NCI-H1417 treated with DMSO at 0.1 percent for 48 hours (cell line): ENCODE results near the gene PRR3.
"Not testable (repeated sequence)": the region's sequence is repeated elsewhere in the genome, so short reads cannot be mapped to it uniquely, and the experiment has no call there.

Experiments
- DNase-seq: peaks from one replicate; lab custom pipeline; 2025; lab: John Stamatoyannopoulos, UW

PRR3 gene, protein sequence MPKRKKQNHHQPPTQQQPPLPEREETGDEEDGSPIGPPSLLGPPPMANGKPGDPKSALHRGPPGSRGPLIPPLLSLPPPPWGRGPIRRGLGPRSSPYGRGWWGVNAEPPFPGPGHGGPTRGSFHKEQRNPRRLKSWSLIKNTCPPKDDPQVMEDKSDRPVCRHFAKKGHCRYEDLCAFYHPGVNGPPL

DNA sequence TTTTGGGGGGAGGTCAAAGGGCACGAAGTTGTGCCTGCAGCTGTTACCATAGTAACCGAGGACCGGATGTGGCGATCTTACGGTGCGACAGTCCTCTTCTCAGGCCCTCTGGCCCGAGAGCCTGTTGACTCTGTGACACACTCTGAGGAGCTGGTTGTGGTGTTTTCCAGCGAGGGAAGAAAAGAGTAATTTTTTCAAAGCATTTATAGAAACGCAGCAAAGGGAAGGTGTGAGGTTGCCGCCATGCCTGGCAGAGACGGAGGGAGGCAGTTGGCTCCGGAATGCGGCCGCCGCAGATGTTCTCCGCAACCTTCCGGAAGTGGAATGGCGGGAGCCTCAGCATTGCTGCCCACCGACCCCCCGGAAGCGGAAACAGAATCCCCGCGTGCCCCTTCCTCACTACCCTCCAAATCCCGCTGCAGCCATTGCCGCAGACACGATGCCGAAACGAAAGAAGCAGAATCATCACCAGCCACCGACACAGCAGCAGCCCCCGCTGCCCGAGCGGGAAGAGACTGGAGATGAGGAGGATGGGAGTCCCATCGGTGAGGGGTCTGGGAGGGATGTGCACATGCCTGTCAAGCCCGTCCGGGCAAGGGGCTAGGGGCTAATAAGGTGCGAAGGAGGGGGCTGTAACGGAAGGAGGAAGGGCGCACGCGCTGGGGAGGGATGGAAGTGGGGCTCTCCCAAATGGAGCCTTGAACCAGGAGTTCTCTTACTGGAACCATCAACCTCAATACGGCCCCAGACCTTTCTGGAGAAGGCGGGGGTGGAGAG lies at the start of gene PRR3:
PRR3 (plus strand) TSS at position 390 of the 777 bp plus-strand sequence; CDS start at position 440, 50 bp downstream.
- peak; percentile 66 for DNase-seq

DNA sequence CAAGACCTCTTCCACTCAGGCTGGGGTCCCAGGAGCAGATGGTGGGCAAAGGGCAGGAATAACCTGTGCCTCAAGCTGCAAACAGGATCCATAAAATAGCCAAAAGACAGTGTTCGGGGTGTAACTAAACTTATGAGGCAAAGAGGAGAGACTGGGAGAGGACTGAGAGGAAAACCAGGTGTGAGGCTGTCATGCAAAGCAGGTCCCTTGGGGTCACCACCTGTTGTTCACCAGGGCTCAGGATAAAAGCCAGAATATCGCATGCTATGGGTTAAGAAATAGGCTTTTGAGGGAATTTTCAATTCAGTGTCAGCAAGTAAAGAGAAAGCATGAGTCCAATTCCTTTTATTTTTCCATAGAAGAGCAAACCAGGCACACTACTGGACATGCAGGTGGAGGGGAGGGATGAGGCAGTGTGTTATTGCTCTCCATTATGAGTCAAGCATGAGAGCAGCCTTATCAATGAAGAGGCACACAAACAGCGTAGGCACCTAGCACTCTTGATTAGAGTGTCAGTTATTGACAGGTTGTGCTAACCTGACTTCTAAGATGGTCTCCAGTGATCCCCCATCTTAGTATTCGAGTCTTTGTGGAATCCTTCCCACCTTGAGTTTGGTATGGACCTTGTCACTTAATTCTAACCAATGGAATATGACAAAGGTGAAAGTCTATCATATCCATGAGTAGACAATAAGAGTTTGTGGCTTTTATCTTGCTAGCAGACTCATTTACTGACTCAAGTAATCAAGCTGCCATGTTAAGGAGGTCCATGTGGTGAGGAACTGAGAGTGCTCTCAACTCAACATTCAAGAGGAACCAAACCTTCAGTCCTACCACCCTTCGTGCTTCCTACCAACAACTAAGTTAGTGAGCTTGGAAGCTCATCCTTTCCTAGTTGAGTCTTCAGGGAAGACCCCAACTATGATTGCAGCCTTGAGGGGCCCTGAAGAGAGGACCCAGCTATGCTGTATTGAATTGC lies 49.0 kb upstream of the PRR3 start:
- no peak for DNase-seq

DNA sequence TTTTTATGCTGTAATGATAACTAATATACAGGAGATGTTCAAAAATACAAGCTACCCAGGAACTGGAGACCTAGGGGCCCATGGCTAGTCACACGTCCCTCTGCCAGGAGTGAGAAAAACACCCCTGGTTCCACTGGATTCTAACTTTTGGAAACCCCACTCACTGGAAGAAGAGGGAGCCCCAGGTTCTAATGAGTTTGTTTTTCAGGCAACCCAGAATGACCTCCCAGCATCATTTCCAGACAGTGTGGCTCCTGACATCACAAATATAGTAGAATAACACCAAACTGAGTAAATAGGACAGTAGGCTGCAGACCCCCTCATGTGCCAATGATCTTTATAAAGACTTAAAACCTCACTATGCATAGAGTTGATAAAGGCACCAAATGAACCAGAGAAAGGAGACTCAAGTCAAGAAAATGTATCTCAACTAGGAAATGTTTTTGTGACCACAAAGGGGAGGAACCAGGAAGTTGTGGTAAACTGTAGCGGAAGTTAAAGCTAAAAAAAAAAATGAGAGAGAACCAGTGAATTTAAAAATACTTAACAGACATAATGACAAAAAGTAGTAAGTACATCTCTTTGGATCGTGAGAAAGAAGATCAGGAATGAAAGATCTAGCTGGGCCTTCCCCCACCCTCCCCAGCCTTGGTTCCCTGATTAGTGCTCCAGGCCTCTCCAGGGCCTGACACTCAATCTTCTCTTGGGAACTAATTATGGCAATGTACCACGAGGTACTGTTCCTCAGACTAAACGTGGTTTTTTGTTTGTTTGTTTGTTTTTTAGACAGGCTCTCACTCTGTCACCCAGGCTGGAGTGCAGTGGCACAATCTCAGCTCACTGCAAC lies 48.0 kb upstream of the PRR3 start:
- no peak for DNase-seq

DNA sequence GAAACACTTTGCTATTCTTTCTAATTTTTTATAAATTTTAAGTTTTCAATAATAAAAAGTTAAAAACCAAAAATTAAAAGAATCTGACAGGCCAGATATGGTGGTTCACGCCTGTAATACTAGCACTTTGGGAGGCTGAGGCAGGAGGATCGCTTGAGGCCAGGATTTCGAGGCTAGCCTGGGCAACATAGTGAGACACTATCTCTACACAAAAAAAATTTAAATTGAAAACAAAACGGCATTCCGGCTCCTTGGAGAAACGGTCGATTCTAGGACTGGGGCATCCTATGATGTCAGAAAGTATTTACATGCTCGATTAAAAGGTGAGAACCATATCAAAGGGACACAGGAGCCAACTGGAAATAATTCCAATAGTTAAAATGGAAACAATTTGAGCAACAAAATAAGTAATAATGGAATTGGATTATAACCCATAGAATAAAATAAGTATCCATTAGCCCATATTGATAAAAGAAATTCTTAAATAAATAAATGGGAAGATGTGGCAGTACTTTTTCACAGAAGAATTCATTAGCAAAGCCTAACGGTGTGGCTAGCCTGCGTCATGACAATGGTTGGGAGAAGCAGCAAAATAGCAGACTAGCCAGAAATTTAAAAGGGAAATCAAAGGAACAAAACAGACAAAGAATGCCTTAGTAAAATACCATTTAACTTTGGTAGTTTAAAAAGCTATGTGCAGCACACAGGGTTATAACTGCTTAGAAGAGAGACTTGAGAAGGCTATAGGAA lies 46.5 kb upstream of the PRR3 start:
- no peak for DNase-seq

DNA sequence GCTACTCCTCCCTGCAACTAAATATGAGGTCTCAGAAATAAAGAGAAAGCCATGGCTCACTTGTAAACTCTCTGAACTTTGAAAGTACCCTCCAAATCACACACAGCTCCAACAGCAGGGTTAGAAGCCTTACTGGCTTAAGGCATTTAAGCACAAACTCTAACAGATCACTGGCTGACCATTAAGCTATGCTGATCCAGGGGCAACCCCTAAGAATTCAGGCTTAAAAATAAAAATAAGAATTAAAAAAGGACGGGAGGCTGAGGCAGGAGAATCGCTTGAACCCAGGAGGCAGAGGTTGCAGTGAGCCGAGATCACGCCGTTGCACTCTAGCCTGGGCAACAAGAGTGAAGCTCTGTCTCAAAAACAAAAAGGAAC lies 45.9 kb upstream of the PRR3 start:
- DNase-seq, result no peak

DNA sequence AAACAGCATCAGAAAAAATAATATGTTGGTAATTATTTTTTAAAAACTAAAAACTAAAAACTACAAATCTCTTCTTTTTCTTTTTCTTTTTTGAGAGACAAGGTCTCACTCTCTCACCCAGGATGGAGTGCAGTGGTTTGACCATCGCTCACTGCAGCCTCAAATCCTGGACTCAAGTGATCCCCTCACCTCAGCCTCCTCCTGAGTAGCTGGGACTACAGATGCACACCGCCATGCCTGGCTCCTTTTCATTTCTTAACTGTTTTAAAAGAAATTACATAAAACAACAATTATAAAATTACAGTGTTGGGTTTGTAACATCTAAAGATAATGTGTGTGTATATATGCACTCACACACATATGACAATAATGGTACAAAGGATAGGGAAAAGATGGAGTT lies 43.6 kb upstream of the PRR3 start:
- DNase-seq, result no peak

DNA sequence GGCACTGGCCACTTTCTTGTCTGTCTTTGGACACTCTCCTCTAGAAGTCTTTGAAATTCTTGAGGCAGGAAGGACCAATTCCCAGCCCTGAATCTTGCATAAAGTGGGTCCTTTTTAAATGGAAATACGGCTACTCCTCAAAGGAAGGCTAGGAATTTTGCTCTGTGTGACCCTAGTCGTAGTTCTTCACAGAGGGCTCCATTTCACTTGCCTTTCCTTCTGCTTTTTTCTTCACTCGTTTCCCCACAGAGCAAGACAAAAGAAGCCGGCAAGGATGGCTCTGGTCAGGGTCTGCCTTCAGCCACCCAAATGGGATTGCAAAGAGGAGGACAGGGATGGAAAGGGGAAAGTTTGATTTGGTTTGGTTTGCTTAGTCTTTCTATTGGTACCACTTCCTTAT lies 42.0 kb upstream of the PRR3 start:
- DNase-seq, result no peak

DNA sequence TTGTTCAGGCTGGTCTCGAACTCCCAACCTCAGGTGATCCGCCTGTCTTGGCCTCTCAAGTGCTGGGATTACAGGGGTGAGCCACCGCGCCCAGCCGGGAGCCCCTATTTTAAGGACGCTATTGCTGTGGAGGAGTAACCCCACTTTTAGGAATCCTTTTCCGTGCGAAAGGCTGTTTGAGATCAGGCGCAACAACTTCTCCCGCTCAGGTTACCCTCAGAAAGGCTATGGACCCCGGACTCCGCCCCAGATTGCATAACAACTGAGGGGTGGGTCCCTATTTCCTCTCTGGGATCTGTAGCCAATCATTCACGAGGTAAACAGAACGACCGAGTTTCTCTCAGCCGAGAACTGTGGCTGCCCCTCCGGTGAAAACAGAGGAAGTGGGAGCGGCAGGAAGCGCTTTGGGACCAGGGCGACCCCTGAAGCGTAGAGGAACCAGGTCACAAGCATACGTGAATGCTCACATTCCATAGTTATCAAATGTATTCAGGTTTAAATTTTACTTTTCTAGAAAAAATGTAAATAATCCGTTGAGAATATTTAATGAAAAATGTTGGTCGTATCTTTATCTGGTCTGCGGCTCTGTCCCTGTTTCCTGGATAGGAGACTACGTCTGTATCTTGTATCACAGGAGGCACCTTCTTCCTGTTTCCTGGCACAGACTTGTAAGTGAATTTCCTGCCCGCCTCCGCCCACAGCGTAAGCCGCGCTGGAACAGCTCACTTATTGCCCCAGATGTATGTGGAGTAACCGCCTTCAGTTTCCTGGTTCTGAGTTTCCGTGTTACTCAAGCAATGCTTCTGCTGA lies 40.9 kb upstream of the PRR3 start:
- no peak for DNase-seq

DNA sequence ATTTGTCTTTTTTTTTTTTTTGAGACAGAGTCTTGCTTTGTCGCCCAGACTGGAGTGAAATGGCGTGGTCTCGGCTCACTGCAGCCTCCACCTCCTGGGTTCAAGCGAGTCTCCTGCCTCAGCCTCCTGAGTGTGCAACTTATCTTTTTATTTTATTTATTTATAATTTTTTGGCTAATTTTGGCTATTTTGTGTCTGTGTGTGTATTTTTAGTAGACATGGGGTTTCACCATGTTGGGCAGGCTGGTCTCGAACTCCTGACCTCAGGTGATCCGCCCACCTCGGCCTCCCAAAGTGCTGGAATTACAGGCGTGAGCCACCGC lies 40.4 kb upstream of the PRR3 start:
- DNase-seq, result not testable (repeated sequence)

DNA sequence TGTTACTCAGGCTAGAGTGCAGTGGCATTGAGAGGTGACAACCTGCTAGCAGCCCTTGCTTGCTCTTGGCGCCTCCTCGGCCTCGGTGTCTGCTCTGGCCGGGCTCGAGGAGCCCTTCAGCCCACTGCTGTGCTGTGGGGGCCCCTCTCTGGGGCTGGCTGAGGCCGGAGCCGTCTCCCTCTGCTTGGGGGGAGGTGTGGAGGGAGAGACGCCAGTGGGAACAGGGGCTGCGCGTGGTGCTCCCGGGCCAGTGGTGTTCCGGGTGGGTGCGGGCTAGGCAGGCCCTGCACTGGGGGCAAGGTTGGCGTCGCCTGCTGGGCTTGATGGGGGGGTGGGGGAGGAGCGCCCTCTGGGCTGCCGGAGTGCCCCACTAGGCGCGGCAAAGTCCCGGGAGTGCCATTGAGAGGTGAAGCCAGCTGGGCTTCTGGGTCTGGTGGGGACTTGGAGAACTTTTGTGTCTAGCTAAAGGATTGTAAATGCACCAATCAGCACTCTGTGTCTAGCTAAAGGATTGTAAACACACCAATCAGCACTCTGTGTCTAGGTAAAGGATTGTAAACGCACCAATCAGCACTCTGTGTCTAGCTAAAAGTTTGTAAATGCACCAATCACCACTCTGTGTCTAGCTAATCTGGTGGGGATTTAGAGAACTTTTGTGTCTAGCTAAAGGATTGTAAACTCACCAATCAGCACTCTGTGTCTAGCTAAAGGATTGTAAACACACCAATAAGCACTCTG lies 39.2 kb upstream of the PRR3 start:
- DNase-seq, result not testable (repeated sequence)

DNA sequence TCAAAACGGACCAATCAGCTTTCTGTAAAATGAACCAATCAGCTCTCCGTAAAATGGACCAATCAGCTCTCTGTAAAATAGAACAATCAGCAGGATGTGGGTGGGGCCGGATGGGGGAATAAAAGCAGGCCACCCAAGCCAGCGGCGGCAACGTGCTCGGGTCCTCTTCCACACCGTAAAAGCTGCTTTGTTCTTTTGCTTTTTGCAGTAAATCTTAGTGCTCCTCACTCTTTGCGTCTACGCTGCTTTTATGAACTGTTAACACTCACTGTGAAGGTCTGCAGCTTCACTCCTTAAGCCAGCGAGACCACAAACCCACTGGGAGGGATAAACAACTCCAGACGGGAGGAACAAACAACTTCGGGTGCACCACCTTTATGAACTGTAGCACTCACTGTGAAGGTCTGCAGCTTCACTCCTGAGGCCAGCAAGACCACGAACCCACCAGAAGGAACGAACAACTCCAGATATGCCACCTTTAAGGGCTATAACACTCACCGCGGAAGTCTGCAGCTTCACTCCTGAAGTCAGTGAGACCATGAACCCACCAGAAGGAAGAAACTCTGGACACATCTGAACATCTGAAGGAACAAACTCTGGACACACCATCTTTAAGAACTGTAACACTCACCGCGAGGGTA lies 38.5 kb upstream of the PRR3 start:
- not testable (repeated sequence) for DNase-seq

DNA sequence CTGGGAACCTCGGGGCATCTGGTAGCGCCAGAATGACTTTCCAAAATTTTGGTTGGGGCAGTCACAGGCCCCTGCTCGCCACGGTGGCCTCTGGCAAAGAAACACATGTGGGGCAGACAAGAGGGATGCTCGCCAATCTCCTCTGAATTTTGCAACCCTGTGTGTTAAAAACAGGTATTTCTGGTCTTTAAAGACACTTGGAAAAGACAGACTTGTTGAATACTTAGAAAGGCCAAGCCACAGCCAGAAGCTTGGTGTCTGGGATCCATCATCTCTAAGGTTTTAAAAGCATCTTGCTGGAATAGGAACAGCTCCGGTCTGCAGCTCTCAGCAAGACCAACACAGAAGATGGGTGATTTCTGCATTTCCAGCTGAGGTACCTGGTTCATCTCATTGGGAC lies 36.6 kb upstream of the PRR3 start:
- no peak for DNase-seq

DNA sequence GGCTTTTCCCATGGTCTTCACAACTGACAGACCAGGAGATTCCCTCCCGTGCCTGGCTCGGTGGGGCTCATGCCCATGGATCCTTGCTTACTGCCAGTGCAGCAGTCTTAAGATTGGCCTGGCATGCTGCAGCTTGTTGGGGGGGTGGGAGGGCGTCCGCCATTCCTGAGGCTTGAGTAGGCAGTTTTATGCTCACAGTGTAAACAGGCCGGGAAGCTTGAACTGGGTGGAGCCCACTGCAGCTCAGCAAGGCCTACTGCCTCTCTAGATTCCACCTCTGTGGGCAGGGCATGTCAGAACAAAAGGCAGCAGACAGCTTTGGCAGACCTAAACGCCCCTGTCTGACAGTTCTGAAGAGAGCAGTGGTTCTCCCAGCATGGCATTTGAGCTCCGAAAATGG lies 36.0 kb upstream of the PRR3 start:
- DNase-seq, result not testable (repeated sequence)

DNA sequence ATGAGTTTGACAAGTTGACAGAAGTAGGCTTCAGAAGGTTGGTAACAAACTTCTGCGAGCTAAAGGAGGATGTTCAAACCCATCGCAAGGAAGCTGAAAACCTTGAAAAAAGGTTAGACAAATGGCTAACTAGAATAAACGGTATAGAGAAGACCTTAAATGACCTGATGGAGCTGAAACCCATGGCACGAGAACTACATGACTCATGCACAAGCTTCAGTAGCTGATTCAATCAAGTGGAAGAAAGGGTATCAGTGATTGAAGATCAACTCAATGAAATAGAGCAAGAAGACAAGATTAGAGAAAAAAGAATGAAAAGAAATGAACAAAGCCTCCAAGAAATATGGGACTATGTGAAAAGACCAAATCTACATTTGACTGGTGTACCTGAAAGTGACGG lies 35.1 kb upstream of the PRR3 start:
- DNase-seq, result not testable (repeated sequence)

DNA sequence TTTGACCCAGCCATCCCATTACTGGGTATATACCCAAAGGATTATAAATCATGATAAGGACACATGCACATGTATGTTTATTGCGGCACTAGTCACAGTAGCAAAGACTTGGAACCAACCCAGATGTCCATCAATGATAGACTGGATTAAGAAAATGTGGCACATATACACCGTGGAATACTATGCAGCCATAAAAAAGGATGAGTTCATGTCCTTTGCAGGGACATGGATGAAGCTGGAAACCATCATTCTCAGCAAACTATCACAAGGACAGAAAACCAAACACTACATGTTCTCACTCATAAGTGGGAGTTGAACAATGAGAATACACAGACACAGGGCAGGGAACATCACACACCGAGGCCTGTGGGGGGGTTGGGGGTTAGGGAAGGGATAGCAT lies 30.7 kb upstream of the PRR3 start:
- DNase-seq, result not testable (repeated sequence)

DNA sequence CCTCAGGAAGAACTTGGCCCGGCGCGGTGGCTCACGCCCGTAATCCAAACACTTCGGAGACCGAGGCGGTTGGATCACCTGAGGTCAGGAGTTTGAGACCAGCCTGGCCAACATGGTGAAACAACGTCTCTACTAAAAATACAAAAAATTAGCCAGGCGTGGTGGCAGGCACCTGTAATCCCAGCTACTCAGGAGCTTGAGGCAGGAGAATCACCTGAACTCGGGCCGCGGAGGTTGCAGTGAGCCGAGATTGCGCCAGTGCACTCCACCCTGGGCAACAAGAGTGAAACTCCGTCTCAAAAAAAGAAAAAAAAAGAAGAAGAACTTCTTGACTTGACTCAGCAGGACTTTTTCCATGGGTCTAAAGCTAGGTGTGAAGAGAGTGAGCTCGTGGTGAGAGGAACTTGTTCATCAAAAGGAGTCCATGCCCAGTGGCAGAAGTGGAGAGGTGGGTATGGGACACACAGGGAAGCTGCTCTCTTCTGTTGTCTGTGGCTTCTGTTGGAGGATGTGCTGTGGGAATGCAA lies 27.7 kb upstream of the PRR3 start:
- not testable (repeated sequence) for DNase-seq

DNA sequence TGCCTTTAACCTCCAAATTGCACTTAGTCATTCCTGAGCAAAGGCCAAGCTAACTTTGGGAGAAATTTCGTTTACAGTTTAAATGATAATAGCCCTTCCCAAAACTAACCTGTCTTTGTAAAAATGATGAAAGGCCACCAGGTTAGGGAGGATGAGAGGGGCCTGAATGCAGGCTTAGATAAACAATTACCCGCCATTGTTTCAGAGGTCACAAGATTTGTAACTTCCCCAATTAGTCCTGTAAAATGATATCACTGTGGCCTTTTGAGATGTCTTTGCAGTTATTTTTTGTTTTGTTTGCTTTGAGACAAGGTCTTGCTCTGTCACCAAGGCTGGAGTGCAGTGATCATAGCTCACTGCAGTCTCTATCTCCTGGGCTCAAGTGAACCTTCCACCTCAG lies 27.1 kb upstream of the PRR3 start:
- DNase-seq, result no peak

DNA sequence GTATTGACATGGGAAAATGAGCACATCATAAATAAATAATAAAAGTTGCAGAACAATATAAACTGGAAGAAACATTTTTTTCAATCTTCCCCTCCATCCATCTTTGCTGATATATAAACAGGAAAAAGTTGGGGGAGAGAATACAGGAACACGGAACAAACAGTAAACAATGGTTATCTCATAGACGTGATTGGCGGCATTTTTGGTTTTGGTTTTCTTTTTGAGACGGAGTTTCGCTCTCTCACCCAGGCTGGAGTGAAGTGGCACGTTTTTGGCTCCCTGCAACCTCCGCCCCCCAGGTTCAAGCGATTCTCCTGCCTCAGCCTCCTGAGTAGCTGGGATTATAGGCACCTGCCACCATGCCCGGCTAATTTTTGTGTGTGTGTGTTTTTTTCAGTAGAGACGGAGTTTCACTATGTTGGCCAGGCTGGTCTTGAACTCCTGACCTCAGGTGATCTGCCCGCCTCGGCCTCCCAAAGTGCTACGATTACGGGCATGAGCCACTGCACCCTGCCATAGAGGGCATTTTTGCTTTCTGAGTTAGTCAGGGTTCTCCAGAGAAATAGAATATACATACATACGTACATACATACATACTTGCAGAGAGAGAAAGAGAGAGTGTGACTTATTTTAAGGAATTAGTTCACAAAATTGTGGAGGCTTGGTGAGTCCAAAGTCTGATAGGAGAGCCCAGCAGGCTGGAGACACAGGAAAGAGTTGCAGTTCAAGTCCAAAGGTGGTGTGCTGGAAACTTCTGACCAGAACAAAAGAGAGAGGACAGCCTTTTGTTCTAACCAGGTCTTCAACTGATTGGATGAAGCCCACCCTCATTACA lies 23.4 kb upstream of the PRR3 start:
- DNase-seq, result no peak
